HEK293 (cell line): ENCODE data around the gene APOBEC3F.
"Not testable (repeated sequence)": the region's sequence is repeated elsewhere in the genome, so short reads cannot be mapped to it uniquely, and the experiment has no call there.

Experiments used
- SP7 ChIP-seq: fragments of 450-650 bp; formaldehyde crosslinking; IDR thresholded peaks from 2 replicates; pipeline ENCODE4 v1.5.1; 2016; ENCODE audit warnings: missing biosample characterization, missing genetic modification characterization
- ZBTB8A ChIP-seq: fragments of 450-650 bp; formaldehyde crosslinking; IDR thresholded peaks from 2 replicates; pipeline ENCODE4 v1.5.1; 2016; ENCODE audit warnings: missing biosample characterization, missing genetic modification characterization
- ZIC2 ChIP-seq: fragments of 450-650 bp; formaldehyde crosslinking; IDR thresholded peaks from 2 replicates; pipeline ENCODE4 v1.5.1; 2016; ENCODE audit warnings: missing biosample characterization, missing genetic modification characterization
- ZNF558 ChIP-seq: fragments of 450-650 bp; formaldehyde crosslinking; IDR thresholded peaks from 2 replicates; pipeline ENCODE4 v1.5.1; 2016; ENCODE audit warnings: missing biosample characterization, missing genetic modification characterization
- ZSCAN23 ChIP-seq: fragments of 450-650 bp; formaldehyde crosslinking; IDR thresholded peaks from 2 replicates; pipeline ENCODE4 v1.5.1; 2016; ENCODE audit warnings: missing biosample characterization, missing genetic modification characterization
- TF ChIP-seq, protein P1 (sequence below): fragments of 450-650 bp; formaldehyde crosslinking; IDR thresholded peaks from 2 replicates; pipeline ENCODE4 v1.5.1; 2016; ENCODE audit warnings: missing biosample characterization, missing genetic modification characterization
- TF ChIP-seq, protein P2 (sequence below): fragments of 450-650 bp; formaldehyde crosslinking; IDR thresholded peaks from 2 replicates; pipeline ENCODE4 v1.5.1; 2016; ENCODE audit warnings: missing biosample characterization, missing genetic modification characterization
- TF ChIP-seq, protein P3 (sequence below): fragments of 450-650 bp; formaldehyde crosslinking; IDR thresholded peaks from 2 replicates; pipeline ENCODE4 v1.5.1; 2017; ENCODE audit warnings: missing biosample characterization, missing genetic modification characterization

DNA sequence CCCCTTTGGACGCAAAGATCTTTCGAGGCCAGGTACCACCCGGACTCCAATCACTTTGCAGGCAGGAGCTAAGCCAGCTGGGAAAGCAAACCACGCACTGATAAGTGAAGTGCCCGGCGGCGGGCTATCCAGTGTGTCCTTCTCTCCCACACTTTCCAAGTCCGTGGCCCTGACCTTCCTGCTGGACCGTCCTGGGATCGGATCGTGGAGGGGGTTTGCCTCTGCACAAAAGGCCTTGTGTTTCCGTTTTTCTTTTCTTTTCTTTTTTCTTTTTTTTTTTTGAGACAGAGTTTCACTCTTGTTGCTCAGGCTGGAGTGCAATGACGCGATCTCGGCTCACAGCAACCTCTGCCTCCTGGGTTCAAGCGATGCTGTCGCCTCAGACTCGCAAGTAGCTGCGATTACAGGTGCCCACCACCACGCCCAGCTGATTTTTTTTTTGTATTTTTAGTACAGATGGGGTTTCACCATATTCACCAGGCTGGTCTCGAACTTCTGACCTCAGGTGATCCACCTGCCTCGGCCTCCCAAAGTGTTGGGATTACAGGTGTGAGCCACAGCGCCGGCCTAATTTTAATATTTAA is 38.5 kb downstream of the APOBEC3F start:
- TF ChIP-seq, protein P1, sequence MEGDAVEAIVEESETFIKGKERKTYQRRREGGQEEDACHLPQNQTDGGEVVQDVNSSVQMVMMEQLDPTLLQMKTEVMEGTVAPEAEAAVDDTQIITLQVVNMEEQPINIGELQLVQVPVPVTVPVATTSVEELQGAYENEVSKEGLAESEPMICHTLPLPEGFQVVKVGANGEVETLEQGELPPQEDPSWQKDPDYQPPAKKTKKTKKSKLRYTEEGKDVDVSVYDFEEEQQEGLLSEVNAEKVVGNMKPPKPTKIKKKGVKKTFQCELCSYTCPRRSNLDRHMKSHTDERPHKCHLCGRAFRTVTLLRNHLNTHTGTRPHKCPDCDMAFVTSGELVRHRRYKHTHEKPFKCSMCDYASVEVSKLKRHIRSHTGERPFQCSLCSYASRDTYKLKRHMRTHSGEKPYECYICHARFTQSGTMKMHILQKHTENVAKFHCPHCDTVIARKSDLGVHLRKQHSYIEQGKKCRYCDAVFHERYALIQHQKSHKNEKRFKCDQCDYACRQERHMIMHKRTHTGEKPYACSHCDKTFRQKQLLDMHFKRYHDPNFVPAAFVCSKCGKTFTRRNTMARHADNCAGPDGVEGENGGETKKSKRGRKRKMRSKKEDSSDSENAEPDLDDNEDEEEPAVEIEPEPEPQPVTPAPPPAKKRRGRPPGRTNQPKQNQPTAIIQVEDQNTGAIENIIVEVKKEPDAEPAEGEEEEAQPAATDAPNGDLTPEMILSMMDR (tag by site-specific recombination): not testable (repeated sequence)
- not testable (repeated sequence) for TF ChIP-seq ZNF558; ZIC2 (tag by site-specific recombination); ZSCAN23 (tag by site-specific recombination); SP7 (tag by site-specific recombination); ZBTB8A (tag by site-specific recombination)
- TF ChIP-seq, protein P2, sequence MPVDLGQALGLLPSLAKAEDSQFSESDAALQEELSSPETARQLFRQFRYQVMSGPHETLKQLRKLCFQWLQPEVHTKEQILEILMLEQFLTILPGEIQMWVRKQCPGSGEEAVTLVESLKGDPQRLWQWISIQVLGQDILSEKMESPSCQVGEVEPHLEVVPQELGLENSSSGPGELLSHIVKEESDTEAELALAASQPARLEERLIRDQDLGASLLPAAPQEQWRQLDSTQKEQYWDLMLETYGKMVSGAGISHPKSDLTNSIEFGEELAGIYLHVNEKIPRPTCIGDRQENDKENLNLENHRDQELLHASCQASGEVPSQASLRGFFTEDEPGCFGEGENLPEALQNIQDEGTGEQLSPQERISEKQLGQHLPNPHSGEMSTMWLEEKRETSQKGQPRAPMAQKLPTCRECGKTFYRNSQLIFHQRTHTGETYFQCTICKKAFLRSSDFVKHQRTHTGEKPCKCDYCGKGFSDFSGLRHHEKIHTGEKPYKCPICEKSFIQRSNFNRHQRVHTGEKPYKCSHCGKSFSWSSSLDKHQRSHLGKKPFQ (tag by site-specific recombination): not testable (repeated sequence)
- TF ChIP-seq, protein P3, sequence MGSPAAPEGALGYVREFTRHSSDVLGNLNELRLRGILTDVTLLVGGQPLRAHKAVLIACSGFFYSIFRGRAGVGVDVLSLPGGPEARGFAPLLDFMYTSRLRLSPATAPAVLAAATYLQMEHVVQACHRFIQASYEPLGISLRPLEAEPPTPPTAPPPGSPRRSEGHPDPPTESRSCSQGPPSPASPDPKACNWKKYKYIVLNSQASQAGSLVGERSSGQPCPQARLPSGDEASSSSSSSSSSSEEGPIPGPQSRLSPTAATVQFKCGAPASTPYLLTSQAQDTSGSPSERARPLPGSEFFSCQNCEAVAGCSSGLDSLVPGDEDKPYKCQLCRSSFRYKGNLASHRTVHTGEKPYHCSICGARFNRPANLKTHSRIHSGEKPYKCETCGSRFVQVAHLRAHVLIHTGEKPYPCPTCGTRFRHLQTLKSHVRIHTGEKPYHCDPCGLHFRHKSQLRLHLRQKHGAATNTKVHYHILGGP: not testable (repeated sequence)
